K562 (cell line): ENCODE data around the gene F2RL2. TPM values are rescaled to one million over a fixed set of nuclear protein-coding genes. Genes with fewer than 3 reads are reported as not detected.

Experiments used
- ARID1B ChIP-seq: fragments of 450-650 bp; IDR thresholded peaks from 2 replicates; pipeline ENCODE4 v1.6.1; 2016; ENCODE audit warnings: antibody characterized with exemption, mild to moderate bottlenecking, inconsistent platforms
- CEBPZ ChIP-seq: fragments of 150-350 bp; IDR thresholded peaks from 2 replicates; pipeline ENCODE4 v1.6.1; 2014; ENCODE audit warnings: low read depth, mild to moderate bottlenecking, low read length, borderline replicate concordance
- IRF1 ChIP-seq: sonication (generic); formaldehyde crosslinking; IDR thresholded peaks from 2 replicates; pipeline ENCODE4 v1.8.0; 2022; ENCODE audit warnings: missing genetic modification reagents, mild to moderate bottlenecking, borderline replicate concordance
- polyA plus RNA-seq, 8 experiments: library from polyadenylated mRNA; depleted of rRNA in 4 of 8; stranded (reverse) in 5 of 8; unstranded in 3 of 8; fragments of >200 nt; fragmentation: Nextera tagmentation in 2 of 8; fragmentation: Illumina TruSeq in 1 of 8; extraction: Ambion mirVana in 2 of 8; extraction: Trizol in 1 of 8; gene quantifications; 2 replicates each; pipeline versions ENCODE4 v1.2.1 to v1.2.3, GENCODE V29; 2011 to 2014; ENCODE audit warnings: inconsistent platforms in 1 of 8, missing spikeins in 1 of 8
- total RNA-seq, 7 experiments: library from RNA; depleted of rRNA in 6 of 7; stranded (reverse); fragments of >200 nt in 6 of 7; fragmentation: Illumina TruSeq in 2 of 7; extraction: Trizol in 2 of 7; gene quantifications; 2 replicates each; pipeline versions ENCODE4 v1.2.1 to v1.2.3, GENCODE V29; 2011 to 2021; ENCODE audit warnings: low replicate concordance in 1 of 7

The F2RL2 gene
- total and polyA plus RNA-seq, 9 of the 15 experiments (the other 6 are each of a cell fraction or from before 2014, with no cell fraction given): 0.03 to 0.12 (median 0.06) TPM; not detected in 3

- TF ChIP-seq CEBPZ: no peak
- TF ChIP-seq IRF1: no peak
- peak; percentile 30; the same call in 1 of the 2 replicates for TF ChIP-seq ARID1B
These were observed 39.8 kb downstream of the F2RL2 start (continued) for GRCh38 chr5:76583163-76584047.
